MM.1S (cell line): Measurements from ENCODE around the gene KRTAP17-1.
"Not testable (repeated sequence)": the region's sequence is repeated elsewhere in the genome, so short reads cannot be mapped to it uniquely, and the experiment has no call there.

Source experiments
- DNase-seq: peaks from one replicate; pipeline ENCODE4 v3.0.0-alpha.2; 2015
- H2AFZ ChIP-seq: fragments of 300-600 bp; sonication (generic); 2 replicates; pipeline ENCODE4 v1.6.0; 2016; ENCODE audit warnings: antibody characterized with exemption, low read length
- H3F3A ChIP-seq: fragments of 300-600 bp; sonication (generic); 2 replicates; pipeline ENCODE4 v1.6.1; 2016; ENCODE audit warnings: mild to moderate bottlenecking, antibody characterized with exemption, low read length, moderate library complexity, mixed read lengths; ENCODE audit not compliant: insufficient read depth
- H3K27ac ChIP-seq: fragments of 300-600 bp; sonication (generic); 2 replicates; pipeline ENCODE4 v1.5.1; 2016; ENCODE audit warnings: mild to moderate bottlenecking, low read length
- H3K27me3 ChIP-seq: fragments of 300-600 bp; sonication (generic); replicated peaks from 2 replicates; pipeline ENCODE4 v1.6.0; 2016; ENCODE audit warnings: low read length; ENCODE audit not compliant: insufficient read depth
- H3K36me3 ChIP-seq: fragments of 300-600 bp; sonication (generic); replicated peaks from 2 replicates; pipeline ENCODE4 v1.6.1; 2016; ENCODE audit warnings: mild to moderate bottlenecking, low read length, mixed read lengths; ENCODE audit not compliant: insufficient read depth
- H3K4me1 ChIP-seq: fragments of 300-600 bp; sonication (generic); 2 replicates; pipeline ENCODE4 v1.6.1; 2016; ENCODE audit warnings: low read length, mixed read lengths
- H3K4me2 ChIP-seq: fragments of 300-600 bp; sonication (generic); 2 replicates; pipeline ENCODE4 v1.6.0; 2016; ENCODE audit warnings: low read depth, low read length
- H3K4me3 ChIP-seq: fragments of 300-600 bp; sonication (generic); 2 replicates; pipeline ENCODE4 v1.5.1; 2016; ENCODE audit warnings: low read length, mixed read lengths
- H3K79me2 ChIP-seq: fragments of 300-600 bp; sonication (generic); 2 replicates; pipeline ENCODE4 v1.6.1; 2016; ENCODE audit warnings: mixed run types, low read length, mixed read lengths
- H3K9ac ChIP-seq: fragments of 300-600 bp; sonication (generic); 2 replicates; pipeline ENCODE4 v1.6.1; 2016; ENCODE audit warnings: low read length, mixed read lengths
- H3K9me2 ChIP-seq: fragments of 300-600 bp; sonication (generic); replicated peaks from 2 replicates; pipeline ENCODE4 v1.6.1; 2016; ENCODE audit warnings: mild to moderate bottlenecking, low read length, mixed read lengths; ENCODE audit not compliant: insufficient read depth
- H3K9me3 ChIP-seq: fragments of 300-600 bp; sonication (generic); replicated peaks from 2 replicates; pipeline ENCODE4 v1.6.1; 2016; ENCODE audit warnings: mild to moderate bottlenecking, low read length, mixed read lengths; ENCODE audit not compliant: insufficient read depth
- H4K20me1 ChIP-seq: fragments of 300-600 bp; sonication (generic); 2 replicates; pipeline ENCODE4 v1.6.1; 2016; ENCODE audit warnings: mild to moderate bottlenecking, low read length, moderate library complexity, mixed read lengths; ENCODE audit not compliant: insufficient read depth
- CTCF ChIP-seq: fragments of 300-600 bp; sonication (generic); IDR thresholded peaks from 2 replicates; pipeline ENCODE4 v1.5.1; 2016; ENCODE audit warnings: antibody characterized with exemption, low read length, mixed read lengths
- EZH2 ChIP-seq: fragments of 300-600 bp; sonication (generic); optimal IDR thresholded peaks from 2 replicates; pipeline ENCODE3; 2017; ENCODE audit warnings: low read depth, mild to moderate bottlenecking, antibody characterized with exemption, low read length, mixed read lengths
- EZH2phosphoT487 ChIP-seq: fragments of 300-600 bp; sonication (generic); IDR thresholded peaks from 2 replicates; pipeline ENCODE4 v1.6.1; 2018; ENCODE audit warnings: antibody characterized with exemption, low read length

The KRTAP17-1 gene

DNA sequence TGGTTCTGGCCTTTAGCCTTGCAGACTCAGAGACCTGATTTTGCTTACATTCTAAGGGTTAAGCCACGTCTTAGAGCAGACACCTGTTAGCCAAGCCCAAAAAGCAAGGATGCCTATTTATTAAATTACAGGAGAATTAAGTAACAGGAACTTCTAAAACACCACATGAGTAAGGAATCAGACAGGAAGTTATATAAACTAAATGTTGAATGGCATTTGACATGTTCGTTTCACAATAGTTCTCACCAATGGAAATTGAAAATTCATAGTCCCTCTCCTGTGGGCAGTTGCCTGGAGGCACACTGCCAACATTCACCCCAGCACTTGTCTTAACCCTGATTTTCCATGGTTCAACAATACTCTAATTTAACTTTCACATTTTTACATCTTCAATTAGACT lies 31.0 kb downstream of the KRTAP17-1 start:
- no peak overlapping the region for H3K9ac ChIP-seq
- H3K9me2 ChIP-seq = no peaks in the 10 kb centered on the region
- no peak overlapping the region for H2AFZ ChIP-seq
- H3K4me2 ChIP-seq = no peak overlapping the region
- no peak overlapping the region for H3K4me3 ChIP-seq
- no peaks in the 10 kb centered on the region for H3K9me3 ChIP-seq
- no peaks in the 10 kb centered on the region for H3F3A ChIP-seq
- H3K27me3 ChIP-seq = no peaks in the 10 kb centered on the region
- no peaks in the 10 kb centered on the region for H3K79me2 ChIP-seq
- no peak overlapping the region for H3K27ac ChIP-seq
- no peak for DNase-seq
- no peak for TF ChIP-seq CTCF
- no peak for TF ChIP-seq EZH2
- no peak for TF ChIP-seq EZH2phosphoT487
- H3K36me3 ChIP-seq = no peaks in the 10 kb centered on the region
- H4K20me1 ChIP-seq = no peaks in the 10 kb centered on the region
- H3K4me1 ChIP-seq = no peaks in the 10 kb centered on the region

GRCh38 chr17:41284043-41284442 lies 31.5 kb downstream of the KRTAP17-1 start:
- no peaks in the 10 kb centered on the region for H3K4me1 ChIP-seq
- H3K79me2 ChIP-seq = no peaks in the 10 kb centered on the region
- no peaks in the 10 kb centered on the region for H3K9me3 ChIP-seq
- no peak overlapping the region for H3K27ac ChIP-seq
- H3K9me2 ChIP-seq = no peaks in the 10 kb centered on the region
- no peak overlapping the region for H3K4me2 ChIP-seq
- no peaks in the 10 kb centered on the region for H3K27me3 ChIP-seq
- H2AFZ ChIP-seq = no peak overlapping the region
- H3F3A ChIP-seq = no peaks in the 10 kb centered on the region
- no peak overlapping the region for H3K9ac ChIP-seq
- no peak overlapping the region for H3K4me3 ChIP-seq
- no peak for DNase-seq
- H3K36me3 ChIP-seq = no peaks in the 10 kb centered on the region
- no peaks in the 10 kb centered on the region for H4K20me1 ChIP-seq
- TF ChIP-seq EZH2 = no peak
- TF ChIP-seq CTCF = no peak
- no peak for TF ChIP-seq EZH2phosphoT487

GRCh38 chr17:41278176-41278955 lies 37.1 kb downstream of the KRTAP17-1 start:
- no peaks in the 10 kb centered on the region for H3K79me2 ChIP-seq
- no peak for DNase-seq
- no peaks in the 10 kb centered on the region for H3K36me3 ChIP-seq
- no peak overlapping the region for H3K4me2 ChIP-seq
- H3K27ac ChIP-seq = no peak overlapping the region
- no peaks in the 10 kb centered on the region for H3K9me2 ChIP-seq
- no peak overlapping the region for H3K4me3 ChIP-seq
- H3K4me1 ChIP-seq = no peaks in the 10 kb centered on the region
- H2AFZ ChIP-seq = no peak overlapping the region
- H3F3A ChIP-seq = no peaks in the 10 kb centered on the region
- H3K27me3 ChIP-seq = no peaks in the 10 kb centered on the region
- TF ChIP-seq EZH2phosphoT487 (no peak), EZH2 (no peak), CTCF (no peak)
- H3K9me3 ChIP-seq = no peaks in the 10 kb centered on the region
- H3K9ac ChIP-seq = no peak overlapping the region
- no peaks in the 10 kb centered on the region for H4K20me1 ChIP-seq

GRCh38 chr17:41275648-41276190 lies 39.8 kb downstream of the KRTAP17-1 start, which contains the start of gene KRTAP9-7:
TSS of gene KRTAP9-7 (plus strand) at chr17:41275698. CDS start at chr17:41275698, 0 bp downstream.
- not testable (repeated sequence) for H3K79me2 ChIP-seq, H3F3A ChIP-seq, DNase-seq, H3K4me1 ChIP-seq, H2AFZ ChIP-seq, H3K4me3 ChIP-seq, H3K9ac ChIP-seq, H3K27ac ChIP-seq, H3K4me2 ChIP-seq, H3K36me3 ChIP-seq, H4K20me1 ChIP-seq, H3K27me3 ChIP-seq, H3K9me3 ChIP-seq, H3K9me2 ChIP-seq
